SK-N-SH (cell line): ENCODE results near the gene OR2M4. TPM values are rescaled to one million over a fixed set of nuclear protein-coding genes. Genes with fewer than 3 reads are reported as not detected.

Source experiments
- CTCF ChIA-PET: fragments of 300-600, 350-600 bp; formaldehyde crosslinking; extraction: SDS; loops from one replicate; lab custom pipeline; 2021; lab: Yijun Ruan, JAX
- POLR2A ChIA-PET: fragments of 350-600 bp; sonication (Branson Sonifier 250); formaldehyde crosslinking; extraction: SDS; loops from one replicate; lab custom pipeline; 2020; ENCODE audit warnings: antibody characterized with exemption, inconsistent platforms; lab: Yijun Ruan, JAX
- DNase-seq: peaks from one replicate; pipeline ENCODE4 v3.0.0; 2012
- H2AFZ ChIP-seq: fragments of 200-600 bp; sonication (generic); 2 replicates; pipeline ENCODE4 v1.8.1; 2016; ENCODE audit warnings: antibody characterized with exemption, mild to moderate bottlenecking, low read depth
- H3F3A ChIP-seq: fragments of 200-600 bp; sonication (generic); replicated peaks from 2 replicates; pipeline ENCODE3; 2016; ENCODE audit warnings: antibody characterized with exemption, mild to moderate bottlenecking; ENCODE audit not compliant: insufficient read depth
- H3K27ac ChIP-seq, 2 experiments: fragments of 200-500 bp in 1 of 2; fragments of 200-600 bp in 1 of 2; sonication (Bioruptor generic) in 1 of 2; sonication (generic), shearing (Covaris generic) in 1 of 2; 2 replicates each; pipeline versions ENCODE4 v1.5.1 to v1.6.1; 2014 to 2016; ENCODE audit warnings: low read depth in 2 of 2, inconsistent platforms in 1 of 2, low read length in 1 of 2, mild to moderate bottlenecking in 1 of 2, mixed read lengths in 1 of 2
- H3K27me3 ChIP-seq: fragments of 200-600 bp; sonication (generic), shearing (Covaris generic); 2 replicates; pipeline ENCODE4 v1.6.1; 2016; ENCODE audit warnings: mixed run types; ENCODE audit not compliant: insufficient read depth
- H3K36me3 ChIP-seq, 2 experiments: fragments of 200-500 bp in 1 of 2; fragments of 200-600 bp in 1 of 2; sonication (Bioruptor generic) in 1 of 2; sonication (generic) in 1 of 2; replicated peaks in 1 of 2; 2 replicates each; pipeline versions ENCODE3 to v1.5.1; 2014 to 2016; ENCODE audit warnings: low read length in 1 of 2, mild to moderate bottlenecking in 1 of 2; ENCODE audit not compliant: insufficient read depth in 2 of 2, control insufficient read depth in 1 of 2
- H3K4me1 ChIP-seq, 2 experiments: fragments of 200-500 bp in 1 of 2; fragments of 200-600 bp in 1 of 2; sonication (Bioruptor generic) in 1 of 2; sonication (generic), shearing (Covaris generic) in 1 of 2; 2 replicates each; pipeline versions ENCODE4 v1.5.1 to v1.6.1; 2014 to 2016; ENCODE audit warnings: low read depth in 1 of 2, low read length in 1 of 2, mixed run types in 1 of 2; ENCODE audit not compliant: insufficient read depth in 2 of 2, control insufficient read depth in 1 of 2
- H3K4me2 ChIP-seq: fragments of 200-600 bp; sonication (generic), shearing (Covaris generic); 2 replicates; pipeline ENCODE4 v1.6.1; 2017; ENCODE audit warnings: mixed run types
- H3K4me3 ChIP-seq, 2 experiments: fragments of 200-500 bp in 1 of 2; fragments of 200-600 bp in 1 of 2; sonication (Bioruptor generic) in 1 of 2; sonication (generic), shearing (Covaris generic) in 1 of 2; 2 replicates each; pipeline versions ENCODE4 v1.5.1 to v1.8.1; 2014 to 2016; ENCODE audit warnings: low read depth in 2 of 2, inconsistent platforms in 1 of 2, low read length in 1 of 2, mild to moderate bottlenecking in 1 of 2, mixed read lengths in 1 of 2, moderate library complexity in 1 of 2
- H3K79me2 ChIP-seq: fragments of 200-600 bp; sonication (generic); 2 replicates; pipeline ENCODE4 v1.8.1; 2017; ENCODE audit warnings: mild to moderate bottlenecking; ENCODE audit not compliant: insufficient read depth
- H3K9ac ChIP-seq: fragments of 200-600 bp; sonication (generic); 2 replicates; pipeline ENCODE4 v1.6.1; 2017; ENCODE audit warnings: mixed run types
- H3K9me2 ChIP-seq: fragments of 200-600 bp; sonication (generic); 2 replicates; pipeline ENCODE4 v1.6.1; 2017; ENCODE audit warnings: mixed run types
- H3K9me3 ChIP-seq: fragments of 200-600 bp; sonication (generic); 2 replicates; pipeline ENCODE4 v1.6.1; 2017; ENCODE audit warnings: mixed run types, mild to moderate bottlenecking, moderate library complexity
- H4K20me1 ChIP-seq: fragments of 200-600 bp; sonication (generic); 2 replicates; pipeline ENCODE4 v1.6.1; 2017; ENCODE audit warnings: mild to moderate bottlenecking, mixed run types; ENCODE audit not compliant: insufficient read depth
- CHD2 ChIP-seq: fragments of 150-350 bp; IDR thresholded peaks from 2 replicates; pipeline ENCODE4 v1.6.1; 2018; ENCODE audit warnings: low read length; ENCODE audit not compliant: partially characterized antibody
- EP300 ChIP-seq, 2 experiments: IDR thresholded peaks; 2 replicates each; pipeline versions ENCODE4 v1.4.0 to v1.6.1; 2012; ENCODE audit warnings: borderline replicate concordance in 1 of 2, low read depth in 1 of 2, low read length in 1 of 2
- EZH2phosphoT487 ChIP-seq: fragments of 200-600 bp; sonication (generic); IDR thresholded peaks from 2 replicates; pipeline ENCODE4 v1.6.1; 2017; ENCODE audit warnings: low read depth, mixed run types, mild to moderate bottlenecking, antibody characterized with exemption, moderate library complexity, borderline replicate concordance
- FOSL2 ChIP-seq: IDR thresholded peaks from 2 replicates; pipeline ENCODE4 v1.4.0; 2012; ENCODE audit warnings: low read depth, mild to moderate bottlenecking, moderate library complexity, borderline replicate concordance
- FOXM1 ChIP-seq: IDR thresholded peaks from 2 replicates; pipeline ENCODE4 v1.4.0; 2012; ENCODE audit warnings: low read depth, mild to moderate bottlenecking
- IRF3 ChIP-seq: fragments of 150-350 bp; IDR thresholded peaks from 2 replicates; pipeline ENCODE4 v1.6.1; 2016; ENCODE audit warnings: mild to moderate bottlenecking, low read depth, low read length
- JUND ChIP-seq: IDR thresholded peaks from 2 replicates; pipeline ENCODE4 v1.4.0; 2012
- NFIC ChIP-seq: IDR thresholded peaks from 2 replicates; pipeline ENCODE4 v1.4.0; 2012; ENCODE audit warnings: borderline replicate concordance
- RCOR1 ChIP-seq: fragments of 150-350 bp; IDR thresholded peaks from 2 replicates; pipeline ENCODE4 v1.6.1; 2017; ENCODE audit warnings: antibody characterized with exemption, low read length
- RFX5 ChIP-seq: IDR thresholded peaks from 2 replicates; pipeline ENCODE4 v1.6.1; 2012; ENCODE audit warnings: mild to moderate bottlenecking, improper control_type of control experiment, low read length
- RXRA ChIP-seq: IDR thresholded peaks from 2 replicates; pipeline ENCODE4 v1.4.0; 2012; ENCODE audit warnings: low read depth, mild to moderate bottlenecking, borderline replicate concordance
- SMC3 ChIP-seq: IDR thresholded peaks from 2 replicates; pipeline ENCODE4 v1.6.1; 2012; ENCODE audit warnings: low read depth, low read length, improper control_type of control experiment
- ZBTB33 ChIP-seq: IDR thresholded peaks from 2 replicates; pipeline ENCODE4 v1.4.0; 2012; ENCODE audit warnings: low read depth, borderline replicate concordance
- WGBS: methylation state at CpG from one replicate; pipeline ENCODE4 v1.1.6; 2017; ENCODE audit warnings: low lambda C conversion rate; 5-methylcytosine and 5-hydroxymethylcytosine counted together
- polyA plus RNA-seq, 3 experiments: library from polyadenylated mRNA; depleted of rRNA; stranded (reverse); fragments of >200 nt; gene quantifications; 2 replicates each; pipeline ENCODE4 v1.2.3, GENCODE V29; 2012
- TF ChIP-seq, protein P1 (sequence below): IDR thresholded peaks from 2 replicates; pipeline ENCODE4; 2012
- TF ChIP-seq, protein P2 (sequence below): IDR thresholded peaks from 2 replicates; pipeline ENCODE4 v1.4.0; 2012; ENCODE audit warnings: low read depth, borderline replicate concordance
- TF ChIP-seq, protein P3 (sequence below): IDR thresholded peaks from 2 replicates; pipeline ENCODE4 v1.6.1; 2012; ENCODE audit warnings: mild to moderate bottlenecking, low read depth, low read length, moderate library complexity
- TF ChIP-seq, protein P4 (sequence below): IDR thresholded peaks from 2 replicates; pipeline ENCODE4 v1.4.0; 2012; ENCODE audit warnings: low read depth

OR2M4 gene
- polyA plus RNA-seq, 1 of the 3 experiments (the other 2 are of a cell fraction) = not detected

DNA sequence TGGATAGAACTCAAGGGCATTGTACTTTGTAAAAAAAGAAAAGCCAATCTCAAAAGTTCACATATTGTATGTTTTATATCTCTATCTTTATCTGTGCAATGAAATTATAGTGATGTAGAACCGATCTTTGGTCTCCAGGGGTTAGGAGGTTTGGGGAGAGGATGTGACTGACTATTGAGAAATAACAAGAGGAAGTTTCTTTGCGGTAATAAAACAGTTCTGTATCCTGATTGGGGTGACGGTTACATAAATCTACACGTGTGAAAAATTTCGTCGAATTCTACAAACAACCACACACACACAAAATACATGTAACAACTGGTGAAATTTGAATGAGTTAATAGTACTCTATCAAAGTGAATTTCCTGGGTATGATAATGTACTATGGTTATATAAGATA lies 57.2 kb downstream of the OR2M4 start:
- CTCF ChIA-PET = no interaction called here
- under 1% methylated on average over 6 of the region's 6 CpGs for WGBS
- POLR2A ChIA-PET = no interaction called here

More for the DNA sequence above, 57.2 kb downstream of the OR2M4 start:
- Histone ChIP-seq H3K27ac (no peak overlapping the region), H3K4me2 (no peak overlapping the region), H3K4me1 (no peaks in the 10 kb centered on the region), H3K4me3 (no peak overlapping the region), H3K9me3 (no peaks in the 10 kb centered on the region), H4K20me1 (no peaks in the 10 kb centered on the region), H3K9ac (no peak overlapping the region), H3K79me2 (no peaks in the 10 kb centered on the region), H3K27me3 (no peaks in the 10 kb centered on the region), H3K9me2 (no peaks in the 10 kb centered on the region), H2AFZ (no peak overlapping the region), H3F3A (no peaks in the 10 kb centered on the region), H3K36me3 (no peaks in the 10 kb centered on the region)
- DNase-seq = no peak
- TF ChIP-seq SMC3 (no peak), NFIC (no peak), CHD2 (no peak), ZBTB33 (no peak), FOSL2 (no peak), EZH2phosphoT487 (no peak), JUND (no peak), EP300 (IDR thresholded peaks at IDR 0.05; ENCODE audit: borderline replicate concordance in 1 of 2, low read depth in 1 of 2, low read length in 1 of 2) (no peak), RFX5 (no peak), RCOR1 (no peak), IRF3 (no peak), RXRA (no peak), FOXM1 (no peak)
- TF ChIP-seq, protein P1, sequence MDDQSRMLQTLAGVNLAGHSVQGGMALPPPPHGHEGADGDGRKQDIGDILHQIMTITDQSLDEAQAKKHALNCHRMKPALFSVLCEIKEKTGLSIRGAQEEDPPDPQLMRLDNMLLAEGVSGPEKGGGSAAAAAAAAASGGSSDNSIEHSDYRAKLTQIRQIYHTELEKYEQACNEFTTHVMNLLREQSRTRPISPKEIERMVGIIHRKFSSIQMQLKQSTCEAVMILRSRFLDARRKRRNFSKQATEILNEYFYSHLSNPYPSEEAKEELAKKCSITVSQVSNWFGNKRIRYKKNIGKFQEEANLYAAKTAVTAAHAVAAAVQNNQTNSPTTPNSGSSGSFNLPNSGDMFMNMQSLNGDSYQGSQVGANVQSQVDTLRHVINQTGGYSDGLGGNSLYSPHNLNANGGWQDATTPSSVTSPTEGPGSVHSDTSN = no peak
- TF ChIP-seq, protein P2, sequence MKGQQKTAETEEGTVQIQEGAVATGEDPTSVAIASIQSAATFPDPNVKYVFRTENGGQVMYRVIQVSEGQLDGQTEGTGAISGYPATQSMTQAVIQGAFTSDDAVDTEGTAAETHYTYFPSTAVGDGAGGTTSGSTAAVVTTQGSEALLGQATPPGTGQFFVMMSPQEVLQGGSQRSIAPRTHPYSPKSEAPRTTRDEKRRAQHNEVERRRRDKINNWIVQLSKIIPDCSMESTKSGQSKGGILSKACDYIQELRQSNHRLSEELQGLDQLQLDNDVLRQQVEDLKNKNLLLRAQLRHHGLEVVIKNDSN = no peak
- TF ChIP-seq, protein P3, sequence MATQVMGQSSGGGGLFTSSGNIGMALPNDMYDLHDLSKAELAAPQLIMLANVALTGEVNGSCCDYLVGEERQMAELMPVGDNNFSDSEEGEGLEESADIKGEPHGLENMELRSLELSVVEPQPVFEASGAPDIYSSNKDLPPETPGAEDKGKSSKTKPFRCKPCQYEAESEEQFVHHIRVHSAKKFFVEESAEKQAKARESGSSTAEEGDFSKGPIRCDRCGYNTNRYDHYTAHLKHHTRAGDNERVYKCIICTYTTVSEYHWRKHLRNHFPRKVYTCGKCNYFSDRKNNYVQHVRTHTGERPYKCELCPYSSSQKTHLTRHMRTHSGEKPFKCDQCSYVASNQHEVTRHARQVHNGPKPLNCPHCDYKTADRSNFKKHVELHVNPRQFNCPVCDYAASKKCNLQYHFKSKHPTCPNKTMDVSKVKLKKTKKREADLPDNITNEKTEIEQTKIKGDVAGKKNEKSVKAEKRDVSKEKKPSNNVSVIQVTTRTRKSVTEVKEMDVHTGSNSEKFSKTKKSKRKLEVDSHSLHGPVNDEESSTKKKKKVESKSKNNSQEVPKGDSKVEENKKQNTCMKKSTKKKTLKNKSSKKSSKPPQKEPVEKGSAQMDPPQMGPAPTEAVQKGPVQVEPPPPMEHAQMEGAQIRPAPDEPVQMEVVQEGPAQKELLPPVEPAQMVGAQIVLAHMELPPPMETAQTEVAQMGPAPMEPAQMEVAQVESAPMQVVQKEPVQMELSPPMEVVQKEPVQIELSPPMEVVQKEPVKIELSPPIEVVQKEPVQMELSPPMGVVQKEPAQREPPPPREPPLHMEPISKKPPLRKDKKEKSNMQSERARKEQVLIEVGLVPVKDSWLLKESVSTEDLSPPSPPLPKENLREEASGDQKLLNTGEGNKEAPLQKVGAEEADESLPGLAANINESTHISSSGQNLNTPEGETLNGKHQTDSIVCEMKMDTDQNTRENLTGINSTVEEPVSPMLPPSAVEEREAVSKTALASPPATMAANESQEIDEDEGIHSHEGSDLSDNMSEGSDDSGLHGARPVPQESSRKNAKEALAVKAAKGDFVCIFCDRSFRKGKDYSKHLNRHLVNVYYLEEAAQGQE = no peak
- TF ChIP-seq, protein P4, sequence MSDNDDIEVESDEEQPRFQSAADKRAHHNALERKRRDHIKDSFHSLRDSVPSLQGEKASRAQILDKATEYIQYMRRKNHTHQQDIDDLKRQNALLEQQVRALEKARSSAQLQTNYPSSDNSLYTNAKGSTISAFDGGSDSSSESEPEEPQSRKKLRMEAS = no peak
- TF ChIP-seq, all 33 proteins: peak for 0
